A549 (cell line): ENCODE measurements around the gene GPR171. TPM values are rescaled to one million over a fixed set of nuclear protein-coding genes. Genes with fewer than 3 reads are reported as not detected.

Experiments used
- ATAC-seq, 2 experiments: fragments of 200-7000 bp in 1 of 2; fragments of >200 bp in 1 of 2; cut with Nextera tagmentation in 1 of 2; cut with Tn5 transposase in 1 of 2; 3 replicates each; pipeline versions ENCODE4 v1.8.0 to v1.9.1; 2018 to 2020; ENCODE audit warnings: mild to moderate bottlenecking in 1 of 2, moderate library complexity in 1 of 2
- CTCF ChIA-PET: fragments of 300-600 bp; sonication (Branson Sonifier 250); formaldehyde crosslinking; extraction: SDS; loops from one replicate; lab custom pipeline; 2021; ENCODE audit warnings: antibody characterized with exemption, inconsistent platforms; lab: Yijun Ruan, JAX
- POLR2A ChIA-PET: fragments of 350-600 bp; formaldehyde crosslinking; extraction: SDS; loops from one replicate; lab custom pipeline; 2021; ENCODE audit warnings: antibody characterized with exemption, inconsistent platforms; lab: Yijun Ruan, JAX
- DNase-seq, 2 experiments: peaks; one replicate each; pipeline versions ENCODE4 v3.0.0 to v3.0.0-alpha.2; 2011 to 2016; ENCODE audit warnings: low read depth in 1 of 2, low spot score in 1 of 2
- FAIRE-seq: peaks from 2 replicates; lab custom pipeline; 2011; peaks lifted over from hg19 to GRCh38; lab: Jason Lieb, UNC
- H3K27ac ChIP-seq, 2 experiments: fragments of >200 bp; sonication (Bioruptor Twin); formaldehyde crosslinking; 3 replicates each; pipeline ENCODE4 v1.5.1; 2016 to 2017
- H3K4me1 ChIP-seq: fragments of >200 bp; sonication (Bioruptor Twin); formaldehyde crosslinking; 3 replicates; pipeline ENCODE4 v1.6.1; 2016
- H3K4me2 ChIP-seq: fragments of >200 bp; sonication (Bioruptor Twin); formaldehyde crosslinking; 3 replicates; pipeline ENCODE4 v1.6.1; 2016
- H3K4me3 ChIP-seq: fragments of >200 bp; sonication (Bioruptor Twin); formaldehyde crosslinking; 3 replicates; pipeline ENCODE4 v1.5.1; 2016
- H3K9me3 ChIP-seq: fragments of >200 bp; sonication (Bioruptor Twin); formaldehyde crosslinking; 3 replicates; pipeline ENCODE4 v1.6.1; 2016
- CBX8 ChIP-seq: fragments of 200-600 bp; sonication (generic); IDR thresholded peaks from 2 replicates; pipeline ENCODE4 v1.6.1; 2016
- EHF ChIP-seq: fragments of 250-450 bp; sonication (Bioruptor Pico); IDR thresholded peaks from 2 replicates; pipeline ENCODE4 v1.5.0; 2020; ENCODE audit warnings: mild to moderate bottlenecking
- EP300 ChIP-seq, 2 experiments: fragments of >200 bp; sonication (Bioruptor Twin); formaldehyde crosslinking; IDR thresholded peaks; 2 replicates in 1 of 2; 3 replicates in 1 of 2; pipeline ENCODE4 v1.6.1; 2016 to 2017
- FOXS1 ChIP-seq: fragments of 250-450 bp; sonication (Bioruptor Pico); IDR thresholded peaks from 2 replicates; pipeline ENCODE4 v1.5.0; 2020; ENCODE audit warnings: mild to moderate bottlenecking, moderate library complexity
- GATA3 ChIP-seq: IDR thresholded peaks from 2 replicates; pipeline ENCODE4 v1.6.1; 2012; ENCODE audit warnings: borderline replicate concordance
- HOXB5 ChIP-seq: fragments of 250-450 bp; sonication (Bioruptor Pico); IDR thresholded peaks from 2 replicates; pipeline ENCODE4 v1.5.0; 2020; ENCODE audit warnings: mild to moderate bottlenecking, moderate library complexity
- MAFK ChIP-seq: fragments of 450-650 bp; IDR thresholded peaks from 2 replicates; pipeline ENCODE4 v1.6.1; 2014; ENCODE audit not compliant: partially characterized antibody
- MYC ChIP-seq: IDR thresholded peaks from 2 replicates; pipeline ENCODE4 v1.6.1; 2012; ENCODE audit warnings: mild to moderate bottlenecking, inconsistent platforms, low read length, improper control_type of control experiment, borderline replicate concordance
- NFE2L2 ChIP-seq: fragments of 150-350 bp; conservative IDR thresholded peaks from 2 replicates; pipeline ENCODE4 v1.6.1; 2014; ENCODE audit warnings: low read length
- NPAS2 ChIP-seq: fragments of 250-450 bp; sonication (Bioruptor Pico); IDR thresholded peaks from 2 replicates; pipeline ENCODE4 v1.8.0; 2022; ENCODE audit warnings: mild to moderate bottlenecking, moderate library complexity, borderline replicate concordance
- PHF8 ChIP-seq: fragments of 200-600 bp; sonication (generic); IDR thresholded peaks from 2 replicates; pipeline ENCODE4 v1.6.1; 2016; ENCODE audit warnings: low read depth, mild to moderate bottlenecking, antibody characterized with exemption, moderate library complexity, borderline replicate concordance
- RAD21 ChIP-seq, 2 experiments: fragments of >200 bp in 1 of 2; sonication (Bioruptor Twin) in 1 of 2; formaldehyde crosslinking in 1 of 2; IDR thresholded peaks in 1 of 2; conservative IDR thresholded peaks in 1 of 2; 2 replicates in 1 of 2; 3 replicates in 1 of 2; pipeline ENCODE4 v1.6.1; 2012 to 2018; ENCODE audit warnings: inconsistent platforms in 1 of 2
- RNF2 ChIP-seq: fragments of 200-600 bp; sonication (generic); IDR thresholded peaks from 2 replicates; pipeline ENCODE4 v1.6.1; 2016; ENCODE audit warnings: low read depth, mild to moderate bottlenecking, antibody characterized with exemption, moderate library complexity, borderline replicate concordance
- SMC3 ChIP-seq: fragments of >200 bp; sonication (Bioruptor Twin); formaldehyde crosslinking; IDR thresholded peaks from 3 replicates; pipeline ENCODE4 v1.6.1; 2018; ENCODE audit warnings: inconsistent platforms
- ZNF302 ChIP-seq: fragments of 250-450 bp; sonication (Bioruptor Pico); IDR thresholded peaks from 2 replicates; pipeline ENCODE4 v1.9.0; 2021; ENCODE audit warnings: inconsistent platforms, mild to moderate bottlenecking, moderate library complexity
- WGBS: methylation state at CpG from one replicate; pipeline ENCODE4 v1.1.6; 2017; ENCODE audit errors: missing lambda C conversion rate; 5-methylcytosine and 5-hydroxymethylcytosine counted together
- polyA plus RNA-seq, 4 experiments: library from polyadenylated mRNA; depleted of rRNA in 3 of 4; stranded (reverse); fragments of >200 nt; fragmentation: RNase III in 1 of 4; extraction: RNeasy Plus Mini Kit Qiagen cat#74134 plus additional on column Dnase treatment in 1 of 4; gene quantifications; 2 replicates in 3 of 4; 3 replicates in 1 of 4; pipeline ENCODE4 v1.2.3, GENCODE V29; 2011 to 2017
- TF ChIP-seq, protein P1 (sequence below): fragments of >200 bp; sonication (Bioruptor Twin); formaldehyde crosslinking; IDR thresholded peaks from 3 replicates; pipeline ENCODE4 v1.5.1; 2016
- TF ChIP-seq, protein P2 (sequence below): IDR thresholded peaks from 2 replicates; pipeline ENCODE4 v1.6.1; 2012

Gene GPR171
- polyA plus RNA-seq, 2 of the 4 experiments (the other 2 are of a cell fraction) = not detected

DNA sequence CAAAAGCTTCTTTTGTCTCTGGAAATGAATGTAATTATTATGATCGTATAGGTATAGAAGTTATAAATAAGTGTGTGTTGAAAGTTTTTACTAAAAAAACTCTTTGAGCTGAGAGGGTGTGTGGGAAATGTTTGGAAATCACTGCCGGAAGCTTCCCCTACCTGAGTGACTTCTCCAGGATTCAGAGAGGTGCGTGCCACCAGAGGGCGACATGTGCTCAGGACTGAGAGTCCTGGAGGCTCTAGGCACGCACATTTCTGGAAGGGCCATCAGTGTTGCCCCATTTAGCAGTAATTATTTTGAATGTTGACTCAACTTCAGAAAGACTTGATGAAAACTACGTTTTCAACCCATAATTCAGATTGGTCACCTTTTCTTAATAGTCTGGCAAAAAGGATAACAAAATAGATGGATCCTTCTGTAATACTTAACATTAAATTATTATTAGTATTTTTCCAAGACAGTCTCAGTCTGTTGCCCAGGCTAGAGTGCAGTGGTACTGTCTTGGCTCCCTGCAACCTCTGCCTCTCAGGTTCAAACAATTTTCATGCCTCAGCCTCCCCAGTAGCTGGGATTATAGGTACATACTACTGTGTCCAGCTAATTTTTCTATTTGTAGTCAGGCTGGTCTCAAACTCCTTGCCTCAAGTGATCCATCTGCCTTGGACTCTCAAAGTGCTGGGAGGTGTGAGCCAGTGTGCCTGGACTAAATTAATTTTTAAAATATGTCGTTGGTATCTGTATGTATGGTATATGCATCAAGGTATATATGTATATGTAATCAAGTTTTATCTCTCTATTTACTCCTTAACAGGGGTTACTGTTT lies 34.5 kb downstream of the GPR171 start:
- POLR2A ChIA-PET = no interaction called here
- DNase-seq (peak; percentile 59 to 64), FAIRE-seq (no peak), ATAC-seq (peak; percentile 96 to 99)
- WGBS = 3% methylated on average over 7 of the region's 7 CpGs
- Histone ChIP-seq H3K27ac (0 out of 6 replicates have a peak overlapping the region, but pooled peaks of 1 of the 2 experiments have one; percentile 6), H3K4me2 (no peak overlapping the region), H3K9me3 (no peaks in the 10 kb centered on the region), H3K4me3 (no peak overlapping the region), H3K4me1 (no peaks in the 10 kb centered on the region)
- TF ChIP-seq RNF2 (no peak), SMC3 (peak; percentile 96), RAD21 (conservative IDR thresholded peaks at IDR 0.05 in 1 of 2, IDR thresholded peaks at IDR 0.05 in 1 of 2) (peak; percentile 91 to 92), ZNF302 (CRISPR knock-in tag) (no peak), EP300 (IDR thresholded peaks at IDR 0.05) (no peak)
- TF ChIP-seq, protein P1, sequence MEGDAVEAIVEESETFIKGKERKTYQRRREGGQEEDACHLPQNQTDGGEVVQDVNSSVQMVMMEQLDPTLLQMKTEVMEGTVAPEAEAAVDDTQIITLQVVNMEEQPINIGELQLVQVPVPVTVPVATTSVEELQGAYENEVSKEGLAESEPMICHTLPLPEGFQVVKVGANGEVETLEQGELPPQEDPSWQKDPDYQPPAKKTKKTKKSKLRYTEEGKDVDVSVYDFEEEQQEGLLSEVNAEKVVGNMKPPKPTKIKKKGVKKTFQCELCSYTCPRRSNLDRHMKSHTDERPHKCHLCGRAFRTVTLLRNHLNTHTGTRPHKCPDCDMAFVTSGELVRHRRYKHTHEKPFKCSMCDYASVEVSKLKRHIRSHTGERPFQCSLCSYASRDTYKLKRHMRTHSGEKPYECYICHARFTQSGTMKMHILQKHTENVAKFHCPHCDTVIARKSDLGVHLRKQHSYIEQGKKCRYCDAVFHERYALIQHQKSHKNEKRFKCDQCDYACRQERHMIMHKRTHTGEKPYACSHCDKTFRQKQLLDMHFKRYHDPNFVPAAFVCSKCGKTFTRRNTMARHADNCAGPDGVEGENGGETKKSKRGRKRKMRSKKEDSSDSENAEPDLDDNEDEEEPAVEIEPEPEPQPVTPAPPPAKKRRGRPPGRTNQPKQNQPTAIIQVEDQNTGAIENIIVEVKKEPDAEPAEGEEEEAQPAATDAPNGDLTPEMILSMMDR = peak; percentile 90
- CTCF ChIA-PET = interaction anchor here (0.6 to 6.2 kb wide), 58 partner anchors 9 to 759 kb away, joined by 3 to 161 read pairs (median 5); partner anchors contain the start of genes GPR171, P2RY13 and P2RY14

DNA sequence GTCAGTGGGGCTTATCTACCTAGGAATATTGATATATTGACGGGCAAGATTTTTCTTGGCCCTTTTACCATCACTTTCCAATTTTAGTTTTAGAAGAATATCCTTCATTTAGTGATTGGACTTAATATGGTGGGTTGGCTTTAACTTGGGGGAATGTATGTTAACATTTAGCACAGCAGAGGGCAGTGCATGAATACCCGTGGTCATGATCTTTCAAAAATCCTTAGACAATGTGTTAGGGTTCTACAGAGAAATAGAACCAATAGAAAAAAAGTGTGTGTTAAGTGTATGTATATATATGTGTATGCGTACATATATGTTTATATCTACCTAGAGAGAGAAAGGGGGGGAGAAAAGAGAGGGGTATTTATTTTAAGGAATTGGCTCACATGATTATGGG lies 36.9 kb downstream of the GPR171 start:
- ATAC-seq = 0 out of 6 replicates have a peak, but pooled peaks of 1 of the 2 experiments have one; percentile 41
- DNase-seq = peak in 1 of 2 experiments; percentile 7
- no peak for FAIRE-seq

DNA sequence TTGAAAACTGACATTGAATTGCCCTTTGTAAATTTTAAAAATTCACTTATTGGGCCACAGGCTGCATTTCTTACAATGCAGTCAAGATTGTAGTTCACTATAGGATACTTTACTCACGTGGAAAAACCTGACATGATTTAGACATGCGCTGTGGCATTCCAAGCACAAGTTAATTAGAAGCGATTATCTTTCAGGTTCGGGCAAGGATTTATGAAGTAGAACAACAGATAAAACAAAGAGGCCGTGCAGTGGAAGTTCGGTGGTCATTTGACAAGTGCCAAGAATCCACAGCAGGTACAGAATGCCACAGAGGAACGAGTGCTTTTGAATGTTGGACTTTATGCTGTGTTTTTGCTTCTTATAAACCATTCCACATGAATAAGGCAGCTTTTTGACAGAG lies 37.8 kb downstream of the GPR171 start:
- 71% methylated on average over 7 of the region's 7 CpGs for WGBS
- FAIRE-seq = no peak
- no peak overlapping the region for H3K27ac ChIP-seq

More for the DNA sequence above, 36.9 kb downstream of the GPR171 start:
- Histone ChIP-seq H3K4me3 (no peak overlapping the region), H3K4me1 (no peaks in the 10 kb centered on the region), H3K27ac (no peak overlapping the region), H3K4me2 (no peak overlapping the region), H3K9me3 (no peaks in the 10 kb centered on the region)
- TF ChIP-seq RAD21 (conservative IDR thresholded peaks at IDR 0.05 in 1 of 2, IDR thresholded peaks at IDR 0.05 in 1 of 2) = peak in 1 of 2 experiments; percentile 36; a peak in 2 of 5 replicates
- TF ChIP-seq HOXB5 (CRISPR knock-in tag) = no peak
- TF ChIP-seq, protein P1 = peak; percentile 23; the same call in 1 of the 3 replicates
- WGBS = 39% methylated on average over 3 of the region's 3 CpGs
- ChIA-PET POLR2A (no interaction called here), CTCF (interaction anchor here (4.1 kb wide), 1 partner anchor 62 kb away, joined by 61 read pairs; no protein-coding TSS in a partner anchor)

More for the DNA sequence above, 37.8 kb downstream of the GPR171 start:
- no peaks in the 10 kb centered on the region for H3K9me3 ChIP-seq
- ChIA-PET POLR2A (no interaction called here), CTCF (no interaction called here)
- H3K4me3 ChIP-seq = no peak overlapping the region
- DNase-seq (no peak), ATAC-seq (no peak)
- H3K4me1 ChIP-seq = no peaks in the 10 kb centered on the region
- H3K4me2 ChIP-seq = no peak overlapping the region
- TF ChIP-seq MYC (no peak), NFE2L2 (no peak), MAFK (no peak), CBX8 (no peak), PHF8 (no peak), NPAS2 (CRISPR knock-in tag) (no peak), EHF (CRISPR knock-in tag) (no peak), FOXS1 (CRISPR knock-in tag) (no peak), GATA3 (no peak)
- TF ChIP-seq, protein P2, sequence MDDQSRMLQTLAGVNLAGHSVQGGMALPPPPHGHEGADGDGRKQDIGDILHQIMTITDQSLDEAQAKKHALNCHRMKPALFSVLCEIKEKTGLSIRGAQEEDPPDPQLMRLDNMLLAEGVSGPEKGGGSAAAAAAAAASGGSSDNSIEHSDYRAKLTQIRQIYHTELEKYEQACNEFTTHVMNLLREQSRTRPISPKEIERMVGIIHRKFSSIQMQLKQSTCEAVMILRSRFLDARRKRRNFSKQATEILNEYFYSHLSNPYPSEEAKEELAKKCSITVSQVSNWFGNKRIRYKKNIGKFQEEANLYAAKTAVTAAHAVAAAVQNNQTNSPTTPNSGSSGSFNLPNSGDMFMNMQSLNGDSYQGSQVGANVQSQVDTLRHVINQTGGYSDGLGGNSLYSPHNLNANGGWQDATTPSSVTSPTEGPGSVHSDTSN = no peak
